A549 treated with AZD9567 at 1 μM for 4 hours (cell line): ENCODE results near the gene OPCML. TPM values are rescaled to one million over a fixed set of nuclear protein-coding genes. Genes with fewer than 3 reads are reported as not detected.

ENCODE experiments used
- total RNA-seq: library from RNA; stranded (reverse); fragments of 200-300 nt; extraction: Qiagen RNA extraction; gene quantifications from 5 replicates; pipeline ENCODE4 v1.2.3, GENCODE V29; 2022; ENCODE audit not compliant: insufficient read depth

The OPCML gene
- total RNA-seq, result not detected in 5 replicates

GRCh38 chr11:133531971-133532651 is at the start of gene OPCML:
Gene OPCML (minus strand): TSS chr11:133532501.

